SK-N-SH (cell line): ENCODE measurements around the gene IQGAP2.
"Not testable (repeated sequence)": the region's sequence is repeated elsewhere in the genome, so short reads cannot be mapped to it uniquely, and the experiment has no call there.

Source experiments
- CHD2 ChIP-seq: fragments of 150-350 bp; IDR thresholded peaks from 2 replicates; pipeline ENCODE4 v1.6.1; 2018; ENCODE audit warnings: low read length; ENCODE audit not compliant: partially characterized antibody
- EP300 ChIP-seq, 2 experiments: IDR thresholded peaks; 2 replicates each; pipeline versions ENCODE4 v1.4.0 to v1.6.1; 2012; ENCODE audit warnings: borderline replicate concordance in 1 of 2, low read depth in 1 of 2, low read length in 1 of 2
- EZH2phosphoT487 ChIP-seq: fragments of 200-600 bp; sonication (generic); IDR thresholded peaks from 2 replicates; pipeline ENCODE4 v1.6.1; 2017; ENCODE audit warnings: low read depth, mixed run types, mild to moderate bottlenecking, antibody characterized with exemption, moderate library complexity, borderline replicate concordance
- GABPA ChIP-seq: IDR thresholded peaks from 2 replicates; pipeline ENCODE4 v1.4.0; 2012; ENCODE audit warnings: low read depth, mild to moderate bottlenecking
- MEF2A ChIP-seq: IDR thresholded peaks from 2 replicates; pipeline ENCODE4 v1.4.0; 2012; ENCODE audit warnings: low read depth, borderline replicate concordance
- POLR2AphosphoS5 ChIP-seq: IDR thresholded peaks from 2 replicates; pipeline ENCODE4 v1.6.1; 2012; ENCODE audit warnings: low read depth, low read length
- RFX5 ChIP-seq: IDR thresholded peaks from 2 replicates; pipeline ENCODE4 v1.6.1; 2012; ENCODE audit warnings: mild to moderate bottlenecking, improper control_type of control experiment, low read length
- SIN3A ChIP-seq: IDR thresholded peaks from 2 replicates; pipeline ENCODE4 v1.6.1; 2012; ENCODE audit warnings: low read depth, mild to moderate bottlenecking, low read length, moderate library complexity, borderline replicate concordance
- TF ChIP-seq, protein P1 (sequence below): fragments of 200-600 bp; sonication (generic); IDR thresholded peaks from 2 replicates; pipeline ENCODE4 v1.6.1; 2017; ENCODE audit warnings: antibody characterized with exemption, mild to moderate bottlenecking, moderate library complexity
- TF ChIP-seq, protein P2 (sequence below): IDR thresholded peaks from 2 replicates; pipeline ENCODE4 v1.6.1; 2012; ENCODE audit warnings: mild to moderate bottlenecking, low read depth, low read length, moderate library complexity
- TF ChIP-seq, protein P3 (sequence below): IDR thresholded peaks from 2 replicates; pipeline ENCODE4 v1.4.0; 2012; ENCODE audit warnings: low read depth

- TF ChIP-seq, protein P1, sequence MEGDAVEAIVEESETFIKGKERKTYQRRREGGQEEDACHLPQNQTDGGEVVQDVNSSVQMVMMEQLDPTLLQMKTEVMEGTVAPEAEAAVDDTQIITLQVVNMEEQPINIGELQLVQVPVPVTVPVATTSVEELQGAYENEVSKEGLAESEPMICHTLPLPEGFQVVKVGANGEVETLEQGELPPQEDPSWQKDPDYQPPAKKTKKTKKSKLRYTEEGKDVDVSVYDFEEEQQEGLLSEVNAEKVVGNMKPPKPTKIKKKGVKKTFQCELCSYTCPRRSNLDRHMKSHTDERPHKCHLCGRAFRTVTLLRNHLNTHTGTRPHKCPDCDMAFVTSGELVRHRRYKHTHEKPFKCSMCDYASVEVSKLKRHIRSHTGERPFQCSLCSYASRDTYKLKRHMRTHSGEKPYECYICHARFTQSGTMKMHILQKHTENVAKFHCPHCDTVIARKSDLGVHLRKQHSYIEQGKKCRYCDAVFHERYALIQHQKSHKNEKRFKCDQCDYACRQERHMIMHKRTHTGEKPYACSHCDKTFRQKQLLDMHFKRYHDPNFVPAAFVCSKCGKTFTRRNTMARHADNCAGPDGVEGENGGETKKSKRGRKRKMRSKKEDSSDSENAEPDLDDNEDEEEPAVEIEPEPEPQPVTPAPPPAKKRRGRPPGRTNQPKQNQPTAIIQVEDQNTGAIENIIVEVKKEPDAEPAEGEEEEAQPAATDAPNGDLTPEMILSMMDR, result not testable (repeated sequence)
- not testable (repeated sequence) for TF ChIP-seq POLR2AphosphoS5; EP300 (IDR thresholded peaks at IDR 0.05; ENCODE audit: borderline replicate concordance in 1 of 2, low read depth in 1 of 2, low read length in 1 of 2); CHD2; MEF2A; GABPA; SIN3A; EZH2phosphoT487; RFX5
- TF ChIP-seq, protein P2, sequence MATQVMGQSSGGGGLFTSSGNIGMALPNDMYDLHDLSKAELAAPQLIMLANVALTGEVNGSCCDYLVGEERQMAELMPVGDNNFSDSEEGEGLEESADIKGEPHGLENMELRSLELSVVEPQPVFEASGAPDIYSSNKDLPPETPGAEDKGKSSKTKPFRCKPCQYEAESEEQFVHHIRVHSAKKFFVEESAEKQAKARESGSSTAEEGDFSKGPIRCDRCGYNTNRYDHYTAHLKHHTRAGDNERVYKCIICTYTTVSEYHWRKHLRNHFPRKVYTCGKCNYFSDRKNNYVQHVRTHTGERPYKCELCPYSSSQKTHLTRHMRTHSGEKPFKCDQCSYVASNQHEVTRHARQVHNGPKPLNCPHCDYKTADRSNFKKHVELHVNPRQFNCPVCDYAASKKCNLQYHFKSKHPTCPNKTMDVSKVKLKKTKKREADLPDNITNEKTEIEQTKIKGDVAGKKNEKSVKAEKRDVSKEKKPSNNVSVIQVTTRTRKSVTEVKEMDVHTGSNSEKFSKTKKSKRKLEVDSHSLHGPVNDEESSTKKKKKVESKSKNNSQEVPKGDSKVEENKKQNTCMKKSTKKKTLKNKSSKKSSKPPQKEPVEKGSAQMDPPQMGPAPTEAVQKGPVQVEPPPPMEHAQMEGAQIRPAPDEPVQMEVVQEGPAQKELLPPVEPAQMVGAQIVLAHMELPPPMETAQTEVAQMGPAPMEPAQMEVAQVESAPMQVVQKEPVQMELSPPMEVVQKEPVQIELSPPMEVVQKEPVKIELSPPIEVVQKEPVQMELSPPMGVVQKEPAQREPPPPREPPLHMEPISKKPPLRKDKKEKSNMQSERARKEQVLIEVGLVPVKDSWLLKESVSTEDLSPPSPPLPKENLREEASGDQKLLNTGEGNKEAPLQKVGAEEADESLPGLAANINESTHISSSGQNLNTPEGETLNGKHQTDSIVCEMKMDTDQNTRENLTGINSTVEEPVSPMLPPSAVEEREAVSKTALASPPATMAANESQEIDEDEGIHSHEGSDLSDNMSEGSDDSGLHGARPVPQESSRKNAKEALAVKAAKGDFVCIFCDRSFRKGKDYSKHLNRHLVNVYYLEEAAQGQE, result not testable (repeated sequence)
- TF ChIP-seq, protein P3, sequence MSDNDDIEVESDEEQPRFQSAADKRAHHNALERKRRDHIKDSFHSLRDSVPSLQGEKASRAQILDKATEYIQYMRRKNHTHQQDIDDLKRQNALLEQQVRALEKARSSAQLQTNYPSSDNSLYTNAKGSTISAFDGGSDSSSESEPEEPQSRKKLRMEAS, result not testable (repeated sequence)
Observed at GRCh38 chr5:76428550-76428949, 25.5 kb downstream of the IQGAP2 start.
